CD4-positive, alpha-beta T cell (primary cell): ENCODE measurements around the gene TRPV5. TPM values are rescaled to one million over a fixed set of nuclear protein-coding genes. Genes with fewer than 3 reads are reported as not detected.

Source experiments
- ATAC-seq: fragments of 200-7000 bp; cut with Tn5 transposase; one replicate; pipeline ENCODE4 v1.10.0; 2022; ENCODE audit warnings: mild to moderate bottlenecking; ENCODE audit not compliant: poor library complexity
- CTCF ChIA-PET: fragments of 350-600 bp; sonication (Branson Sonifier 250); formaldehyde crosslinking; loops from one replicate; lab custom pipeline; 2021; ENCODE audit warnings: antibody characterized with exemption, inconsistent platforms; lab: Charles Lee
- POLR2A ChIA-PET: fragments of 350-600 bp; sonication (Branson Sonifier 250); formaldehyde crosslinking; loops from one replicate; lab custom pipeline; 2021; ENCODE audit warnings: antibody characterized with exemption, inconsistent platforms; lab: Charles Lee
- DNase-seq, 14 experiments: peaks; one replicate each; pipeline ENCODE4 v3.0.0-alpha.2; 2013 to 2020; ENCODE audit warnings: mixed read lengths in 2 of 14
- H3K27ac ChIP-seq, 2 donors: one replicate each; pipeline versions ENCODE4 v1.5.1 to v1.7.0; 2013; ENCODE audit warnings: low read length in 2 of 2, low read depth in 1 of 2, mild to moderate bottlenecking in 1 of 2
- H3K27me3 ChIP-seq, 2 experiments: 1 replicate in 1 of 2; 2 replicates in 1 of 2; pipeline versions ENCODE4 v1.6.1 to v1.7.0; 2013; ENCODE audit warnings: low read length in 2 of 2, control low read depth in 1 of 2, mild to moderate bottlenecking in 1 of 2, moderate library complexity in 1 of 2; ENCODE audit not compliant: insufficient read depth in 2 of 2, control insufficient read depth in 1 of 2
- H3K36me3 ChIP-seq: one replicate; pipeline ENCODE4 v1.6.1; 2013; ENCODE audit warnings: low read length, control low read depth; ENCODE audit not compliant: insufficient read depth
- H3K4me1 ChIP-seq: one replicate; pipeline ENCODE4 v1.6.1; 2013; ENCODE audit warnings: low read length, control low read depth; ENCODE audit not compliant: insufficient read depth
- H3K4me3 ChIP-seq: one replicate; pipeline ENCODE4 v1.5.1; 2013; ENCODE audit warnings: mild to moderate bottlenecking, low read length, moderate library complexity
- H3K9me3 ChIP-seq, 2 experiments: 1 replicate in 1 of 2; 2 replicates in 1 of 2; pipeline versions ENCODE4 v1.6.1 to v1.7.0; 2013; ENCODE audit warnings: low read length in 2 of 2, mild to moderate bottlenecking in 2 of 2, control low read depth in 1 of 2, moderate library complexity in 1 of 2; ENCODE audit not compliant: control insufficient read depth in 1 of 2, insufficient read depth in 1 of 2
- H3K27ac Mint-ChIP-seq: one replicate; pipeline ENCODE4 v1.8.0; 2020; ENCODE audit warnings: mixed read lengths
- H3K27me3 Mint-ChIP-seq: one replicate; pipeline ENCODE4 v1.8.0; 2021; ENCODE audit warnings: mixed read lengths
- H3K36me3 Mint-ChIP-seq: one replicate; pipeline ENCODE4 v1.8.0; 2021; ENCODE audit warnings: low read depth, mixed read lengths
- H3K4me1 Mint-ChIP-seq: one replicate; pipeline ENCODE4 v1.8.0; 2021; ENCODE audit warnings: low read depth, mixed read lengths
- H3K4me3 Mint-ChIP-seq: one replicate; pipeline ENCODE4 v1.8.0; 2020; ENCODE audit warnings: mild to moderate bottlenecking, mixed read lengths
- H3K9me3 Mint-ChIP-seq: one replicate; pipeline ENCODE4 v1.8.0; 2020; ENCODE audit warnings: mixed read lengths
- CTCF ChIP-seq: fragments of 200-600 bp; IDR thresholded peaks from one replicate; pipeline ENCODE4 v1.8.0; 2022; ENCODE audit warnings: antibody characterized with exemption, mild to moderate bottlenecking
- intact Hi-C, 2 experiments: fragments of 100-400 bp; cut with DNase I in 1 of 2; cut with micrococcal nuclease in 1 of 2; formaldehyde crosslinking; loops; one replicate each; pipeline versions ENCODE4 v1.15.1 to v1.9.0; 2023 to 2025; cut with DNase I, micrococcal nuclease
- total RNA-seq, 174 experiments: library from RNA in 2 of 174; stranded (reverse) in 2 of 174; gene quantifications; one replicate each; pipeline ENCODE4 v1.2.3 and lab custom pipeline; 2021 to 2026

TRPV5 gene
- total RNA-seq, 2 experiments from 2014 or later, result not detected

- Histone ChIP-seq H3K27ac (no peak overlapping the region), H3K9me3 (no peaks in the 10 kb centered on the region), H3K4me3 (no peak overlapping the region), H3K27me3 (no peaks in the 10 kb centered on the region), H3K4me1 (no peaks in the 10 kb centered on the region), H3K36me3 (no peaks in the 10 kb centered on the region)
- POLR2A ChIA-PET, result interaction anchor here (1.6 kb wide), 1 partner anchor 10 kb away, joined by 4 read pairs; no protein-coding TSS in a partner anchor
- no peak for DNase-seq
- Mint-ChIP-seq H3K27ac (no peak overlapping the region), H3K9me3 (no peaks in the 10 kb centered on the region), H3K36me3 (no peaks in the 10 kb centered on the region), H3K4me3 (no peak overlapping the region), H3K27me3 (peaks cover 5% of the 10 kb centered on the region), H3K4me1 (no peaks in the 10 kb centered on the region)
- CTCF ChIA-PET, result no interaction called here
- ATAC-seq, result no peak
- no peak for TF ChIP-seq CTCF
- intact Hi-C loops, result loop anchor here (2.0 to 10.0 kb wide), 2 partner anchors 119 to 331 kb away; no protein-coding TSS in a partner anchor
These were observed 49.8 kb downstream of the TRPV5 start for GRCh38 chr7:142883571-142884285.

GRCh38 chr7:142883145-142883544 lies 50.4 kb downstream of the TRPV5 start:
- Mint-ChIP-seq H3K9me3 (no peaks in the 10 kb centered on the region), H3K4me1 (no peaks in the 10 kb centered on the region), H3K36me3 (no peaks in the 10 kb centered on the region), H3K27ac (no peak overlapping the region), H3K4me3 (no peak overlapping the region), H3K27me3 (peaks cover 5% of the 10 kb centered on the region)
- Histone ChIP-seq H3K27me3 (no peaks in the 10 kb centered on the region), H3K36me3 (no peaks in the 10 kb centered on the region), H3K9me3 (no peaks in the 10 kb centered on the region), H3K4me3 (no peak overlapping the region), H3K27ac (no peak overlapping the region), H3K4me1 (no peaks in the 10 kb centered on the region)
- ChIA-PET CTCF (no interaction called here), POLR2A (interaction anchor here (1.6 kb wide), 1 partner anchor 10 kb away, joined by 4 read pairs; no protein-coding TSS in a partner anchor)
- ATAC-seq (no peak), DNase-seq (no peak)
- intact Hi-C loops, result loop anchor here (2.0 to 10.0 kb wide), 2 partner anchors 120 to 332 kb away; no protein-coding TSS in a partner anchor
- no peak for TF ChIP-seq CTCF

GRCh38 chr7:142882338-142882678 lies 51.2 kb downstream of the TRPV5 start:
- Histone ChIP-seq H3K4me3 (no peak overlapping the region), H3K4me1 (no peaks in the 10 kb centered on the region), H3K27me3 (no peaks in the 10 kb centered on the region), H3K36me3 (no peaks in the 10 kb centered on the region), H3K27ac (no peak overlapping the region), H3K9me3 (no peaks in the 10 kb centered on the region)
- Mint-ChIP-seq H3K4me3 (no peak overlapping the region), H3K36me3 (no peaks in the 10 kb centered on the region), H3K9me3 (no peaks in the 10 kb centered on the region), H3K27ac (no peak overlapping the region), H3K27me3 (peaks cover 5% of the 10 kb centered on the region), H3K4me1 (no peaks in the 10 kb centered on the region)
- no peak for TF ChIP-seq CTCF
- DNase-seq (no peak), ATAC-seq (no peak)
- ChIA-PET POLR2A (interaction anchor here (1.6 kb wide), 1 partner anchor 9 kb away, joined by 4 read pairs; no protein-coding TSS in a partner anchor), CTCF (no interaction called here)
- intact Hi-C loops, result loop anchor here (2.0 to 10.0 kb wide), 2 partner anchors 120 to 332 kb away; no protein-coding TSS in a partner anchor
